ENCODE measurements around the gene MYRF.

The MYRF gene

DNA sequence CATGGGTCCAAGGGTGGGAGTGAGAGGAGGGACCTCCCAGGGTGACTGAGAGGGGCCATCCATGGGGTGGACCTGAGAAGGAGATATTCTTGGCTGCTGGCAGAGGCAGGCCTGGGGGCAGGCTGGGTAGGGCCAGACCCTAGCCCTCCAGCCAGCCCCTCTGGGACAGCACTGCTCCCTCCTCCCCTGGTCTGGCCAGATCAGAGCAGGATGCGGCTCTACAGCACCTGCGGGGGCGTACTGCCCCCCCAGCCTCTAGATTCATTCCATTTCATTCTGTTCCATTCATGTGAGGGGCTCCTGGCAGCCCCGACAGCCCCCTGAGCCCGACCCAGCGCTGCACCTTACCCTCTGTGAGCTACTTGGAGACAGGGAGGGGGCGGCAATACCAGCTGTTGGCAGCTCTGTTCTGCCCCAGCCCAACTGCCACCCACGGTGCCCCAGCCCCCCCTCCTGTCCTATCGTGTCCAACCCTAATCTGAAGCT, 34.3 kb upstream of the MYRF start:
- DNase-seq (ENCODE audit: extremely low spot score, insufficient read length, low read depth) = no peak
- FAIRE-seq = no peak

GRCh38 chr11:61718621-61719302, 33.7 kb upstream of the MYRF start:
- FAIRE-seq (no peak), DNase-seq (ENCODE audit: extremely low spot score, insufficient read length, low read depth) (no peak)

GRCh38 chr11:61719978-61720377, 32.5 kb upstream of the MYRF start:
- FAIRE-seq (no peak), DNase-seq (ENCODE audit: extremely low spot score, insufficient read length, low read depth) (no peak)

DNA sequence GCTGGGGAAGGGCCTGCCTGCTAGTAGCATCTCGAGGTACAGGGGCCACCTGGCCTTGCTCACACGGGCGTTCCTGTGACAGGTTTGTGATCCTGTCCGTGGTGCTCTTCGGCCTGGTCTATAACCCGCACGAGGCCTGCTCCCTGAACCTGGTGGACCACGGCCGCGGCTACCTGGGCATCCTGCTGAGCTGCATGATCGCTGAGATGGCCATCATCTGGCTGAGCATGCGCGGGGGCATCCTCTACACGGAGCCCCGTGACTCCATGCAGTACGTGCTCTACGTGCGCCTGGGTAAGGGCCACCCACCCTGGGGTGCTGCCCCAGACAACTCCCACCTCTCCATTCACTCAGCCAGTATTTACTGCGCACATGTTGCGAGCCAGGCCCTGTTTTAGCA, 31.8 kb upstream of the MYRF start:
- no peak for FAIRE-seq
- no peak for DNase-seq (ENCODE audit: extremely low spot score, insufficient read length, low read depth)

- no peak for DNase-seq (ENCODE audit: extremely low spot score, insufficient read length, low read depth)
- FAIRE-seq = no peak
These were observed 28.0 kb upstream of the MYRF start for GRCh38 chr11:61724437-61724836.

GRCh38 chr11:61725781-61726231, 26.6 kb upstream of the MYRF start:
- FAIRE-seq (no peak), DNase-seq (ENCODE audit: extremely low spot score, insufficient read length, low read depth) (no peak)

GRCh38 chr11:61726775-61727174, 25.7 kb upstream of the MYRF start:
- DNase-seq (ENCODE audit: extremely low spot score, insufficient read length, low read depth) (no peak), FAIRE-seq (no peak)

DNA sequence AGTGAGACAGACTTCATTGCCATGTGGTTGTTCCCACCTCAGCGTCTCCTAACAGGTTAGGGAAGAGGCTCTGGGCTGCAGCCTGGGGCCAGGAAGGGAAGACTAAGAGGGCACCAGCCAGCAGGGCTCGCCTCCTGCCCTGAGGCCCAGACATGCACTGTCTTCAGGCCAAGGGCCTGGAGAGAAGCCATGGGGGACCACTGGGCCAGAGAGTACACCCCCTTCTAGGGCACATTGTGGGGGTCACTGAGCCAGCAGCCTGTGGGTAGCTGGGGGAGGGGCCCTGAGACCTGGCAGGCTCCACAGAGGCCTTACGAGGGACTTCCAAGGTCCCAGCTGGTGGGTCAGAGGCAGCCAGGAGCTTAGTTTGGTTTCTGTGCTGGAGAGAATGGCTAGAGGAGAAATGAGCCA, 25.0 kb upstream of the MYRF start:
- DNase-seq (ENCODE audit: extremely low spot score, insufficient read length, low read depth) (no peak), FAIRE-seq (no peak)

DNA sequence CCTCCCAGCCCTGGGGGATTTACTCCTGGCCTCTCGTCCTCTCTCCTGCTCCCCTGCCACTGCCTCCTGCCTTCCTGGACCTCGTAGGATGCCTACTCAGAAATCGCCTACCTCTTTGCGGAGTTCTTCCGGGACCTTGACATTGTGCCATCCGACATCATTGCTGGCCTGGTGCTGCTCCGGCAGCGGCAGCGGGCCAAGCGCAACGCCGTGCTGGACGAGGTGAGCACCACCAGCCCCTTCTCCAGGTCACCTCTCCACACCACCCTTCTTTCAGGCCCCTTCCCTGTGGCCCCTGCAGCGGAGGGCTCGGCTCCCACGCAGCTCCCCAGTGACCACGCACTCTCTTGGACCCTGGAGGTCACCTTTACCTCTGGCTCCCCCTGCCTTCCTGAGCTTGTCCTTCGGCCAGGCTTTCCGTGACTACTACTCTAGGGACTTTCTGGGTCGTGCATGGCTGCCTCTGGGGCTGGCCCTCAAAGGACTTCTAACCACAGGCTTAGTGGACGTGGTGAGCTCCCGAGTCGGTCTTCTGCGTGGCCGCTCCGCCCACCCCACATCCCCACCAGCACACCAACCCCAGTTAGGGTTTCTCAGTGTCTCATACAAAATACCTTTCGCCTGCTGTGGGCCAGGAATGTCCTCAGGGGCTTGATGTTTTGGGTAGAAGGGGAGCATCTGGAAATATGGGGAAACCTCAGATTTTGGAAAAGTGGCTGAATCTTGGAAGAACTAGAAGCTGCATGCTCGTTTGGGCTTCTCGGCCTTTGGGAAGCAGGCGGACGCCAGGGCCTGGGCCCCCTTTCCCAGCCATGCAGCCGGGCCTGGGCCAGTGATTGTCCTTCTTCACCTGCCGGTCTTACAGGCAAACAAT, 24.1 kb upstream of the MYRF start:
- DNase-seq (ENCODE audit: extremely low spot score, insufficient read length, low read depth) = no peak
- no peak for FAIRE-seq

DNA sequence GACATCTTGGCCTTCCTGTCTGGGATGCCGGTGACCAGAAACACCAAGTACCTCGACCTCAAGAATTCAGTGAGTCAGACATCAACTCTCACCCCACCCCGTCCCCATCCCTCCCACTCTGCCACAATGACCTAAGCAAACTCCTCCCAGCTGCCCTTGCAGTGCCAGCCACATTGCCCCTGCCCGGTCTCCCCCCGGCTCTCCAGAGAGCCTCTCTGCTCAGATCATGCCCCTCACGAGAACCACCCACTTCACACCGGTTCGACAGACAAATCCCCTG, 23.6 kb upstream of the MYRF start:
- FAIRE-seq = peak; percentile 33
- no peak for DNase-seq (ENCODE audit: extremely low spot score, insufficient read length, low read depth)

GRCh38 chr11:61730240-61730994, 22.0 kb upstream of the MYRF start:
- FAIRE-seq (no peak), DNase-seq (ENCODE audit: extremely low spot score, insufficient read length, low read depth) (no peak)

DNA sequence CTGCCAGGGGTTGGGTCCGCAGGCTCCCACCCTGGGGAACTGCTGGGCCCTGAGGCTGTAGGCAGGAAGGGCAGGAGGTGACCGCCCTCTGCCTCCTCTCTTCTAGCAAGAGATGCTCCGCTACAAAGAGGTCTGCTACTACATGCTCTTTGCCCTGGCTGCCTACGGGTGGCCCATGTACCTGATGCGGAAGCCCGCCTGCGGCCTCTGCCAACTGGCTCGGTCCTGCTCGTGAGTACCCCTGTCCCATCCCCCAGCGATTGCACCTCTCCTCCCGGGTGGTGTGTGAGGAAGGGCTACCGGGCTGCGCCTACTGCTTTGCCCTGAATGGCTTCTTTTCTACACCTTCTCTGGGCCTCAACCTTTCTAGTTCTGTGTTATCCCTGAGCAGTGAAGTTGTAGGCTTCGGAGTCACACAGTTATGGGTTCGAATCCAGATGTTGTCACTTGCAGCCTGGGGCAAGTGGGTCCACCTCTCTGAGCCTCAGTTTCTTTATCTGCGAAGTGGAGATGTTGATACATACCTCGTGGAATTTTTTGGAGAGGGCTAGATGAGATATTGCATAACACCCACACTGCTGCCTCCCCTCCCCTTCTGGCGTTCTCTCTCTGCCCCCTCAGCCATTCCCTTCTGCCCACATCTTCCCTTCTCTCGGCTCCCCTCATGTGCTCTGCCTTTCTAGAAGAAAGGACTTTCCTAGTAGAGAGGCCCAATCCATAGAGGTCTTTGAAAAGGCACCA, 21.1 kb upstream of the MYRF start:
- FAIRE-seq = no peak
- DNase-seq (ENCODE audit: extremely low spot score, insufficient read length, low read depth) = no peak

DNA sequence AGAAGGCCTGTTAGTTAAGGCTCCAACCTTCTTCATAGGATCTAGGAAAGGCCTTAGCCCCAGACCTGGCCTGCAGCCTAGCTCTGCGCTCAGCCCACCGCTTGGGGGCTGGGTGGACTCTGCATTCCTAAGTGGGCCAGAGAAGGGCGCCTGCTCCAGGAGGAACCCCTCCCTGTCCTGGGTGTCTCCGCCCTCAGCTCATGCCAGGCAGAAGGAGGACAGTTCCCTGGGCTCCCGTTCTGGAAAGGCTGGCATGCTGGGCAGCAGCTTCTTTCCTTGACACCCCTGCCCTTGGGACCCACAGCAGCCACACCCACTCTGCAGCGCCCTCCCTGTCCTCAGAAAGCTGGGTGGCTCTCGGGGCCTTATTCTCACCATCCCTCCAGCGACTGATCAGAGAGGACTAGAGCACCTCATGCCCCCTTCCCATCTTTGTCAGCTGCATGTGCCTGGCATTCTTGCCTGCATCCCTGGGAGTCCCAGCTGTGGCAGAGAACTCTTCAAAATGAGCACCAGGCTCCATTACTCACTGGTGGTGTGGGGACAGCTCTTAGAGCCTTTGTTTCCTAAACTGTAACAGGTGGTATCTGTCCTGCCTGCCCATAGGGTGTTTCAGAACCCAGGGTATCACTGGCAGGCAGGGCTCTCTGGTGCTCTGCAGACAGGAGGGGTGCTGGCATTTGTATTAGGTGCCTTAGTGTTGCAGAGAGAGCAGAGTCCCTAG, 20.3 kb upstream of the MYRF start:
- FAIRE-seq (no peak), DNase-seq (ENCODE audit: extremely low spot score, insufficient read length, low read depth) (no peak)

DNA sequence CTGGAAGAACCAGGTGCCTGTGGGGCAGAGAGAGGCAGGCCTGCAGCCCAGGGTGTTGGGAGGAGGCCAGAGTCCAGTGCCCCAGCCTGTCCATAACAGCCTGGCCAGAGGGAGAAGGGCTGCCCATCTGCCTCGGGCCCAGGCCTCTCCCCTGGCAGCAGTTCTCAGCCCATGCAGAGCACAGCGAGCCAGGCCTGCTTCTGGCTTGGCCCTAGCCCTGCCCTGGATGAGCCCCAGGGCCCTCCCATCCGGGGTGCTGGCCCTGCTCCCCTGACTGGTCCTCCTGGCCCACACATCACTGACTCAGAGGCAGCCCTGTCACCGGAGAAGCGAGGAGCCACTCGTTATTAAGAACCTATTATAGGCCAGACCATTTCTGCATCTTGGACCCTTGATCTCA, 19.7 kb upstream of the MYRF start:
- no peak for DNase-seq (ENCODE audit: extremely low spot score, insufficient read length, low read depth)
- FAIRE-seq = no peak

DNA sequence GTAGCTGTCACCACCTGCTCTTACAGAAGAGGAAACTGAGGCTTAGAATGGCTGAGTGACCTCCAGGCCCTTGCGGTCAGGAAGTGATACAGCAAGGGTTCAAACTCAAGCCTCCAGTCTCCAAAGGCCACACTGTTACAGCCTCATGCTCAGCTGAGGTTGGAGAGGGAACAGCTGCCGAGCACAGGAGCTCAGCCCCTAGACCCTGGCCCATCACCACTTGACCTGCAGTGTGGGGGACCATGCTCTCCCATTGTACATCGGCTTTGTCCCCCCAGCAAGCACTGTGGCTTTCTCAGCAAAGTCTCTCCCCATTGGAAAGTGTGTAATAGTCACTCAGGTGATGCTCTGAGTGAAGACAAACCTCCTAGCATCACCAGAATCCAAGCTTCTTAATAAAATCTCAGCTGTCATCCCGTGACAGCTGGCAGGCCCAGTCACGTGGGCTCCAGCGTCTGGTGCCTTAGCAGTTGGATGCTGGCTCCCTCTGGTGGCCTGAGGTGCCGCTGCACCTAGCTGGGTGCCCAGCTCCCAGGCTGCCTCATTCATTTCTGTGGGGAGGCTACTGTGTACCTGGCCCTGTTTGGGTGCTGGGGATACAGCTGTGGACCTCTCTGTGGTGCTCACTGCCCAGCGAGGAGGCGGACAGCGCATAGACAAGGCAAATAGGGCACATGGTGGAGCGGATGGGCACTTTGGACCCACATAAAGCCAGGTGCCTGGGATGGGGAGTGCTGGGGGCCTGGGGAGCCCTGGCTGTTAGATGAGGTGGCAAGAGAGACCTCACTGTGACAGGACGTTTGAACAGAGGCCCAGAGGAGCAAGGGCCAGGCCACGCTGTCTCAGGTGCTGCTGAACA, 19.1 kb upstream of the MYRF start:
- FAIRE-seq (peak; percentile 92), DNase-seq (ENCODE audit: extremely low spot score, insufficient read length, low read depth) (peak; percentile 90)

DNA sequence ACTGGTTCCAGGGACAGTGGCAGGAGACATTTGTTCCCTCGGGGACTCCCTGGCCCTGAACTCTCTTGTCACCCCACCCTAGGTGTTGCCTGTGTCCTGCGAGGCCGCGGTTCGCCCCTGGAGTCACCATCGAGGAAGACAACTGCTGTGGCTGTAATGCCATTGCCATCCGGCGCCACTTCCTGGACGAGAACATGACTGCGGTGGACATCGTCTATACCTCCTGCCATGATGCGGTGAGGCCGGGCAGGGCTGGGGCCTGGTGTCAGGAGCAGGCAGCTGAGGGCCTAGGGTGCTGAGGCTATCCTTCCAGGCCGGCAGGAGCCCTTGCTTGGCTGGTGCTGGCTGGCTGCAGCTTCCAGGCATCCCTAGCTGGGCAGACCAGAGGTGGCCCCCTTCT, 17.7 kb upstream of the MYRF start:
- FAIRE-seq (no peak), DNase-seq (ENCODE audit: extremely low spot score, insufficient read length, low read depth) (no peak)

DNA sequence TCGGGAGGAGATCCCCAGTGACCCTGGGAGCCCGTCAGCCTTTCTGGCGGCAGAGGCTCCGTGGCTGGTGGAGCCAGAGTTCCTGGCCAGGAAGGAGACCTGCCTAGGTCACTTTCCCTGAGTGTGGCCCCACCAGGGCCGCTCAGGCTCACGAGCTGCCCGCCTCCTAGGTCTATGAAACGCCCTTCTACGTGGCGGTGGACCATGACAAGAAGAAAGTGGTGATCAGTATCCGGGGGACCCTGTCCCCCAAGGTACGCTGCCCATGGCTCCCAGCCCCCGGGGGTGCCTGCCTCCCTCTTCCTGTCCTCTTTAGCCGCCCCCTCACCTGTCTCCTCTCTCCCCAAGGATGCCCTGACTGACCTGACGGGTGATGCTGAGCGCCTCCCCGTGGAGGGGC, 17.0 kb upstream of the MYRF start:
- no peak for DNase-seq (ENCODE audit: extremely low spot score, insufficient read length, low read depth)
- FAIRE-seq = no peak

- DNase-seq (ENCODE audit: extremely low spot score, insufficient read length, low read depth) (no peak), FAIRE-seq (no peak)
These were observed 16.1 kb upstream of the MYRF start for GRCh38 chr11:61736310-61736709.

DNA sequence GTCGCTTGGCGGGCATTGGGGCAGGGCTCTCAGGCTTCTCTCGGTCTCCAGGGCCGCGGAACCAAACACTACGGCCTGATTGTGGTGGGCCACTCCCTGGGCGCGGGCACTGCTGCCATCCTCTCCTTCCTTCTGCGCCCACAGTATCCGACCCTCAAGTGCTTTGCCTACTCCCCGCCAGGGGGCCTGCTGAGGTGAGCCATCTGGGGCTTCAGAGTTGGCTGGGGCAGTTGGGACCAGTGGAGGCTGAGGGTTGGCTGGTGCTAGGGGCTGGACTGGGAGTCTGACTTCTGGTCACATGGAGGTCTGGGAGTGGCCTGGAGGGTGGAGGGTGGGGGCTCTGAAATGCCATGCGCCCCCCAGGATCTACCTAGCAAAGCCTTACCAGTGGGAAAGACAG, 15.3 kb upstream of the MYRF start:
- no peak for FAIRE-seq
- no peak for DNase-seq (ENCODE audit: extremely low spot score, insufficient read length, low read depth)

Data from GM18507 (cell line).